ENCODE data around the gene WDR75.

DNA sequence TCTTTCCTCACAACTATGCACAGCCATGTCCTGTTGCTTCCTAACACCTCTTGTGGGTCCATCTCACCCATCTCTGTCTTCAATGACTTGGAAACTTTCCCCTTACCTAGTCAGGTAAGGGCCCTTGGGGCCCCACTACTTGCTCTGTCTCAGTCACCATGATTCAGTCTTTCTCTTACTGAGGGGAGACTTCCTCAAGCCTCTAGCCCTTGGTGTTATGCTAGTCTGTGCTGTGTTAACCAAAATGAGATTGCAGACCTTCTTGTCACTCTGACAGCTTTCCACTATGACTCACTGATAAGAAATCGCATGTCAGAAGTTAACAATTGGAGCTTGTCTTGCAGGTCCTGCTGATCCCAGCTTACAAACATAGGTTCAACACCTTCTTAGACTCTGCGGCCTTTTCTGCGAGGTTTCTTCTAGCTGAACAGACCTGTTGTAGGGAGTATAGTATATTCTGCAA is 65.3 kb downstream of the WDR75 start:
- TF ChIP-seq, protein P1, sequence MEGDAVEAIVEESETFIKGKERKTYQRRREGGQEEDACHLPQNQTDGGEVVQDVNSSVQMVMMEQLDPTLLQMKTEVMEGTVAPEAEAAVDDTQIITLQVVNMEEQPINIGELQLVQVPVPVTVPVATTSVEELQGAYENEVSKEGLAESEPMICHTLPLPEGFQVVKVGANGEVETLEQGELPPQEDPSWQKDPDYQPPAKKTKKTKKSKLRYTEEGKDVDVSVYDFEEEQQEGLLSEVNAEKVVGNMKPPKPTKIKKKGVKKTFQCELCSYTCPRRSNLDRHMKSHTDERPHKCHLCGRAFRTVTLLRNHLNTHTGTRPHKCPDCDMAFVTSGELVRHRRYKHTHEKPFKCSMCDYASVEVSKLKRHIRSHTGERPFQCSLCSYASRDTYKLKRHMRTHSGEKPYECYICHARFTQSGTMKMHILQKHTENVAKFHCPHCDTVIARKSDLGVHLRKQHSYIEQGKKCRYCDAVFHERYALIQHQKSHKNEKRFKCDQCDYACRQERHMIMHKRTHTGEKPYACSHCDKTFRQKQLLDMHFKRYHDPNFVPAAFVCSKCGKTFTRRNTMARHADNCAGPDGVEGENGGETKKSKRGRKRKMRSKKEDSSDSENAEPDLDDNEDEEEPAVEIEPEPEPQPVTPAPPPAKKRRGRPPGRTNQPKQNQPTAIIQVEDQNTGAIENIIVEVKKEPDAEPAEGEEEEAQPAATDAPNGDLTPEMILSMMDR (IDR thresholded peaks at IDR 0.05 in 8 of 11, conservative IDR thresholded peaks at IDR 0.05 in 3 of 11) = no peak
- TF ChIP-seq POLR2AphosphoS5 (IDR thresholded peaks at IDR 0.05) (no peak), POLR2A (IDR thresholded peaks at IDR 0.05) (no peak)

Measured in spleen (tissue), 7 donors.